Smooth muscle cell (in vitro differentiated cells): ENCODE results near the gene IL22RA2. TPM values are rescaled to one million over a fixed set of nuclear protein-coding genes. Genes with fewer than 3 reads are reported as not detected.

Source experiments
- DNase-seq: peaks from one replicate; lab custom pipeline; 2025; ENCODE audit not compliant: unreplicated experiment; lab: John Stamatoyannopoulos, UW
- H2AFZ ChIP-seq: fragments of 200-600 bp; sonication (generic); 2 replicates; pipeline ENCODE4 v1.6.0; 2016; ENCODE audit warnings: antibody characterized with exemption, low read depth, mild to moderate bottlenecking
- H3F3A ChIP-seq: fragments of 200-600 bp; sonication (generic); 2 replicates; pipeline ENCODE4 v1.6.0; 2017; ENCODE audit warnings: antibody characterized with exemption, low read depth
- H3K27ac ChIP-seq: fragments of 200-600 bp; sonication (generic); 2 replicates; pipeline ENCODE4 v1.5.1; 2016; ENCODE audit warnings: low read depth, mild to moderate bottlenecking
- H3K27me3 ChIP-seq: fragments of 200-600 bp; sonication (generic); 2 replicates; pipeline ENCODE4 v1.6.1; 2016; ENCODE audit warnings: low read depth, mild to moderate bottlenecking
- H3K36me3 ChIP-seq: fragments of 200-600 bp; sonication (generic); 2 replicates; pipeline ENCODE4 v1.5.1; 2016; ENCODE audit warnings: low read depth
- H3K4me1 ChIP-seq: fragments of 200-600 bp; sonication (generic); 2 replicates; pipeline ENCODE4 v1.5.1; 2016; ENCODE audit warnings: low read depth
- H3K4me2 ChIP-seq: fragments of 200-600 bp; sonication (generic); 2 replicates; pipeline ENCODE4 v1.6.0; 2016; ENCODE audit warnings: mild to moderate bottlenecking
- H3K4me3 ChIP-seq: fragments of 200-600 bp; sonication (generic); 2 replicates; pipeline ENCODE4 v1.5.1; 2016; ENCODE audit warnings: mild to moderate bottlenecking
- H3K79me2 ChIP-seq: fragments of 200-600 bp; sonication (generic); 2 replicates; pipeline ENCODE4 v1.6.0; 2016; ENCODE audit warnings: low read depth, mild to moderate bottlenecking
- H3K9ac ChIP-seq: fragments of 200-600 bp; sonication (generic); 2 replicates; pipeline ENCODE4 v1.6.0; 2016; ENCODE audit warnings: low read depth
- H3K9me3 ChIP-seq: fragments of 200-600 bp; sonication (generic); replicated peaks from 2 replicates; pipeline ENCODE4 v1.5.1; 2016; ENCODE audit warnings: low read depth
- H4K20me1 ChIP-seq: fragments of 200-600 bp; sonication (generic); 2 replicates; pipeline ENCODE4 v1.6.0; 2016; ENCODE audit warnings: low read depth
- CTCF ChIP-seq: fragments of 200-600 bp; sonication (generic); IDR thresholded peaks from 2 replicates; pipeline ENCODE4 v1.5.1; 2017; ENCODE audit warnings: borderline replicate concordance, mild to moderate bottlenecking, antibody characterized with exemption; ENCODE audit not compliant: insufficient read depth, poor library complexity, severe bottlenecking
- WGBS: methylation state at CpG from one replicate; pipeline ENCODE4 v1.1.7; 2016; ENCODE audit warnings: low lambda C conversion rate; 5-methylcytosine and 5-hydroxymethylcytosine counted together
- polyA plus RNA-seq: library from polyadenylated mRNA; unstranded; fragments of >200 nt; fragmentation: Nextera tagmentation; extraction: Ambion mirVana; gene quantifications from 2 replicates; pipeline ENCODE4 v1.2.1, GENCODE V29; 2016
- total RNA-seq: library from RNA; depleted of rRNA; stranded (reverse); fragments of >200 nt; gene quantifications from 2 replicates; pipeline ENCODE4 v1.2.3, GENCODE V29; 2014

IL22RA2 gene
- total and polyA plus RNA-seq, 2 experiments from 2014 or later: not detected

GRCh38 chr6:137213813-137214212 is 40.4 kb upstream of the IL22RA2 start:
- H4K20me1 ChIP-seq: peaks cover 93% of the 10 kb centered on the region
- H3K4me2 ChIP-seq: no peak overlapping the region

GRCh38 chr6:137213331-137213740 is 39.9 kb upstream of the IL22RA2 start:
- 73% methylated on average over 4 of the region's 4 CpGs for WGBS
- TF ChIP-seq CTCF: no peak

More at GRCh38 chr6:137213813-137214212, 40.4 kb upstream of the IL22RA2 start:
- H3F3A ChIP-seq: no peaks in the 10 kb centered on the region
- H3K36me3 ChIP-seq: no peaks in the 10 kb centered on the region
- H3K9ac ChIP-seq: no peak overlapping the region
- no peak for DNase-seq
- H3K4me1 ChIP-seq: peaks cover 9% of the 10 kb centered on the region
- H3K27me3 ChIP-seq: no peaks in the 10 kb centered on the region
- peaks cover 99% of the 10 kb centered on the region for H3K79me2 ChIP-seq
- H2AFZ ChIP-seq: no peak overlapping the region
- no peak overlapping the region for H3K4me3 ChIP-seq
- TF ChIP-seq CTCF: no peak
- no peak overlapping the region for H3K27ac ChIP-seq
- 82% methylated on average over 2 of the region's 2 CpGs for WGBS
- no peaks in the 10 kb centered on the region for H3K9me3 ChIP-seq

GRCh38 chr6:137211910-137212309 is 38.5 kb upstream of the IL22RA2 start:
- Histone ChIP-seq H4K20me1 (peaks cover 97% of the 10 kb centered on the region), H3K79me2 (peaks cover 99% of the 10 kb centered on the region), H3K4me1 (no peaks in the 10 kb centered on the region)

More at GRCh38 chr6:137213331-137213740, 39.9 kb upstream of the IL22RA2 start:
- Histone ChIP-seq H3K27ac (no peak overlapping the region), H3K79me2 (peaks cover 100% of the 10 kb centered on the region), H3K4me2 (no peak overlapping the region), H4K20me1 (peaks cover 98% of the 10 kb centered on the region), H2AFZ (no peak overlapping the region), H3F3A (no peaks in the 10 kb centered on the region), H3K9ac (peak overlapping the region; percentile 17), H3K9me3 (no peaks in the 10 kb centered on the region), H3K4me1 (peaks cover 9% of the 10 kb centered on the region), H3K36me3 (no peaks in the 10 kb centered on the region), H3K27me3 (no peaks in the 10 kb centered on the region), H3K4me3 (no peak overlapping the region)
- DNase-seq: no peak

More at GRCh38 chr6:137211910-137212309, 38.5 kb upstream of the IL22RA2 start:
- DNase-seq: no peak
- H3K27me3 ChIP-seq: no peaks in the 10 kb centered on the region
- H3F3A ChIP-seq: no peaks in the 10 kb centered on the region
- TF ChIP-seq CTCF: no peak
- no peak overlapping the region for H3K9ac ChIP-seq
- no peak overlapping the region for H3K27ac ChIP-seq
- no peak overlapping the region for H3K4me3 ChIP-seq
- peaks cover 2% of the 10 kb centered on the region for H3K36me3 ChIP-seq
- H2AFZ ChIP-seq: no peak overlapping the region
- WGBS: 99% methylated on average over 3 of the region's 3 CpGs
- no peak overlapping the region for H3K4me2 ChIP-seq
- no peaks in the 10 kb centered on the region for H3K9me3 ChIP-seq
